NCI-H82 treated with DMSO at 0.1 percent for 48 hours (cell line): Measurements from ENCODE around the gene PPP6R1.

Experiments used
- DNase-seq: peaks from one replicate; lab custom pipeline; 2025; ENCODE audit not compliant: unreplicated experiment; lab: John Stamatoyannopoulos, UW

PPP6R1 gene

DNA sequence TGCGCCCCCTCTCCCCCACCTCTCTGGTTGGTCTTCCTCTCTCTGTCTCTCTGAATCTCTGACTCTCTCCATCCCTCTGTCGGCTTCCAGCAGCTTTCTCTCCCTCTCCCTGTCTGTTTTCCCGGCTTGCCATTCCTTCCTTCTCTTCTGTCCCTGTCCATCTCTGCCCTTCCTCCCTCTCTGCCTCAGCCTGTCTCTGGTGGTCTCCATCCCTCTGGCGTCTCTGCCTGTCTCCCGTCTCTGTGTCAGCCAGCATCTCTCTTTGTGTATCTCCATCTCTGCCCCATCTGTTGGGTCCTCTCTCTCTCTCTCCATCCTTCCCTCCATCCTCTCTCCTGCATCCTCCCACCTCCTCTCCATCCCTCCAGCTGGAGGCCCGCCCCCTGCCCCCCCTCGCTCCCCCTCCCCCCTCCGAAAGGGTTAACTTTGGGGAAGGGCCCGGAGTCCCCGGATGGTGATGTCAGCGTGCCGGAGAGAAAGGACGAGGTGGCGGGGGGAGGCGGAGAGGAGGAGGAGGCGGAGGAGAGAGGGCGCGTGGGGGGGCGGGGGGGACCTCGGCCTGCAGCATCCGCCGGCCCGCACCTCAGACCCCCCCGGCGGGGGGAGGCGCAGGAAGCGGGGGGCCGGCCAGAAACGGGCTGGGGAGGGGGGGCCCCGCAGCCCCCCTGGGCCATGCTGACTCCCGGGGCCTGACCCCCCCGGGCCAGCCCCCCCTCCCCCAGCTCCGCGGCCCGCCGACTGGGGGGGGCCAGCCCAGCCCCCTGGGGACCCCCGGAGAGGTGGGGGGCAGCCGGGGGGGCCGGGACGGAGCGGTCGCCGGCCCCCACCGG, 24.9 kb upstream of the PPP6R1 start, which contains the start of gene BRSK1:
Gene BRSK1 (plus strand): TSS at position 450 of the 830 bp plus-strand sequence. CDS start 446 bp downstream, outside the sequence.
- DNase-seq: peak; percentile 35

DNA sequence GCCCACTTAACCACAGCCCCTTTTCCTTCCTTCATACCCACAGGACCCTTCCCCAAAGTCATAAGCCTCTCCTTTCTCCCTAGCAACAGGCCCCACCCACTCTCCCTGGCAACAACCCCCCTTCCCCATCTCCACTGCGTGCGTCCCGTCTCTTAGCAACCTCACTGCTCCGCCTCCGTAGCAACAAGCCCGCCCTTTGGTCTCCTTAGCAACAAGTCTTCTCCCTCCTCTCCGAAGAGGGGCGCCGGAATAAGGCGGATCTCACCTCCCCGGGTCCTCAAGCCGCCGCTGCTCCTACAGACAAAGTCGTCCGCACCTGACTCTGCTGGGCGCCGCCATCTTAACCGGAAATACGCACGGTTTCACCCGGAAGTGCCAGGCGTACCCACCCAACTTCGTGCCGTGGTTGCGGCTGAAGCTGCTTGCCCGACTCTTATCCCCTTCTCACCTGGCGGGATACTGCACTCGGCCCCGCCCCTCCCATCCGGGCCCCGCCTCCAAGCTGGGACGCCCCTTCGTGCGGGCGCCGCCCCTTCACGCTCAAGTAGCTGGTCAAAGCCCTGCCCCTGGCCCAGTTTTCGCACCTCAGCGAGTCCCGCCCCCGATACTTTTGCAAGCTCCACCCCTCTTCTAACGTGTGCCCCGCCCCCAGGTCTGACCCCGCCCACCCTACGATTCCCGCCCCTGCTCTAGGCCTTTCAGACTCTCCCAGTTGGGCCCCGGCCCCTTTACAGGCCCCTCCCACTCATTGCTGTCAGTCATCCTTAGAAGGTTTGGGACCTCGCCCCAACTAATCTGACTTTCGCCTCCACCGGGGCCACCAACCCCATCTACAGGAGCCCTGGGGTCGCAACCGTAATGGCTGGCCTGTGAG, 21.2 kb upstream of the PPP6R1 start, which contains the start of gene HSPBP1:
Gene HSPBP1 (minus strand): TSS at position 341 of the 874 bp plus-strand sequence. CDS start 502 bp downstream, outside the sequence.
- DNase-seq: peak; percentile 92

DNA sequence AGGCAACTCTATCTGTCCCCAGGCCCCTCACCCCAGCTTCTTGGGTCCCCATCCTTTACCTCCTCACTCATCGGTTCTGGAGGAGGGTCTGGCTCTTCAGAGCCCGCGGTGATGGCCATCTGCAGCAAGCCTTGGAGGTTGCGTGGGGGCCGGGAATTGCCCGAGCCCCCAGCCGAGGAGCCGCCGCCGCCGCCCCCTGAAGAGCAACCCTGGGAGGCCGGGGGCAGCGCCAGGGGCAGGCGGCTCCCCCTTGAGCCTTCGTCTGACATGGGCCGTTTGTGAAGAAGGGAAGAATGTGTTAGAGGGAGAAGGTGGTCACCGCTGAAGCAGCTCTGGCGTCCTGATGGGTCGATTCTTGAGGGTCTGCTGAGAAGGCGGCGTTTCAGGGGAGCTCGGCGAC, 20.5 kb upstream of the PPP6R1 start:
- no peak for DNase-seq

DNA sequence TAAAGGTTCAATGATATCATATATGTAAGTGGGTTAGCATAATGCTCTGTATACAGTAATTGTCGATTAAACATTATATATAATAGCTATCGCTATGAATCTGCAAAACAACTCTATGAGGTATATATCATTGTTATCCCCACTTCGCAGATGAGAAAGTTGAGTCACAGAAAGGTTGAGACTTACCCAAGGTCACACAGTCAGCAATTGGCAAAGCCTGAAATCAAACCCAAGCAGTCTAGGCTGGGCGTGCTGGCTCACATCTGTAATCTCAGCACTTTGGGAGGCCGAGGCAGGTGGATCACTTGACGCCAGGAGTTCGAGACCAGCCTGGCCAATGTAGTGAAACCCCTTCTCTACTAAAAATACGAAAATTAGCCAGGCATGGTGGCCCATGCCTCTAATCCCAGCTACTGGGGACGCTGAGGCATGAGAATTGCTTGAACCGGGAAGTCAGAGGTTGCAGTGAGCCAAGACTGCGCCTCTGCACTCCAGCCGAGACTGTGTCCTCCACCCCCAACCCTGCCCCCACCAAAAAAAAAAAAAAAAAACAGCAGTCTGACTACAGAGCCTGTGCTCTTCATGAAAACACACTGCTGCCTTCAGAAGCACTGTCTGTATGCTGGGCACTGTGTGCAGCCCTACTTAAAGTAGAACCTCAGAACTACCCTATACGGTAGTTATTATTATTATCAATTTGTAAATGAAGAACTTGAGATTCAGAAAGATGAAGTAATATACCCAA, 19.7 kb upstream of the PPP6R1 start:
- no peak for DNase-seq

DNA sequence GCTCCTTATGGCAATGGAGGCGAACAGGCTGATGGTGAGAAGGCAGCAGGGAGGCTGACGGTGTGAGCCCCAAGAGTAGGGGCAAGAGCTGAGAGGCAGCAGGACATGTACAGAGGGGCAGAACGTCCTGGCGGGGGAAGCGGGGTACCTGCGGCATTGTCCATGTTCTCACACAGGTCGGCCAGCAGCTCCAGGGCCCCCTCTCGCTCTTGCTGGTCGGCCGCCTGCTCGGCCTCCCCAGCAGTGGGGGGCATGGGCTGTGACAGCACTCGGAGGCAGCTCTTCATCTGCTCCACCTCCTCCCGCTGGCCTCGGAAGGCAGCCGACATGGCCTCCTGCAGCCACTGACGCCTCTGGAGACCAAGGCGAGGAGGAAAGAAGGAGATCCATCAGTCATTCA, 18.7 kb upstream of the PPP6R1 start:
- no peak for DNase-seq

DNA sequence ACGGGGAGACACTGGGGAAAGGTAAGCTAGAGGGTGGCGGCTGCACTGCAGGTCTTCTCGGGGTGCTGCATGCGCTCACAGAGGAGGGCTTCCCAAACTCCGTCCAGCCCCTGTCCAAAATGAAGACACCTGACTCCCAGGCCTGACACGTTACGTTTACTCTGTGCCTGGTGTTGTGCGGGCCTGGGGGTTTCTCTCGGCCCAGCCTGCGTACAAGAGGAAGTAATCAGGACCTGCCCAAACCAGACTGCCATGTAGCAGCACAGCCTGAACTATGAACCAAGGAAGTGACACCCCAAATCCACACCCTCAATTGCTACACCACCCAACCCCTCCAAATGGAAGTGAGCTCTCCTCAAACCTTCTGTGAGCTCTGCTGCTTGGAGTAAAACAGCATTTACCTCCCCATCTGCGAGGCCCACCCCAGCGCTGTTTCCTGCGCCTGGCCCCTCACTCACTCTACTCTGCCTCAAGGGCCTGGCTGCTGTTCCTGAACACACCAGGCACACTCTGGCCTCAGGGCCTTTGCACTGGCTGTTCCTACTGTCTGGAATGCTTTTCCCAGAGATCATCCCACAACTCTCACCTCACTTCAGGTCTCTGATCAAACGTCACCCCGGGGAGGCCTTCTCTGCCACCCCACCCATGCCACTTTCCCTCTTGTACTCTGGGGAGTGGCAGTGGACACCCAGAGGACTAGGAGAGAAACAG, 18.1 kb upstream of the PPP6R1 start:
- no peak for DNase-seq

DNA sequence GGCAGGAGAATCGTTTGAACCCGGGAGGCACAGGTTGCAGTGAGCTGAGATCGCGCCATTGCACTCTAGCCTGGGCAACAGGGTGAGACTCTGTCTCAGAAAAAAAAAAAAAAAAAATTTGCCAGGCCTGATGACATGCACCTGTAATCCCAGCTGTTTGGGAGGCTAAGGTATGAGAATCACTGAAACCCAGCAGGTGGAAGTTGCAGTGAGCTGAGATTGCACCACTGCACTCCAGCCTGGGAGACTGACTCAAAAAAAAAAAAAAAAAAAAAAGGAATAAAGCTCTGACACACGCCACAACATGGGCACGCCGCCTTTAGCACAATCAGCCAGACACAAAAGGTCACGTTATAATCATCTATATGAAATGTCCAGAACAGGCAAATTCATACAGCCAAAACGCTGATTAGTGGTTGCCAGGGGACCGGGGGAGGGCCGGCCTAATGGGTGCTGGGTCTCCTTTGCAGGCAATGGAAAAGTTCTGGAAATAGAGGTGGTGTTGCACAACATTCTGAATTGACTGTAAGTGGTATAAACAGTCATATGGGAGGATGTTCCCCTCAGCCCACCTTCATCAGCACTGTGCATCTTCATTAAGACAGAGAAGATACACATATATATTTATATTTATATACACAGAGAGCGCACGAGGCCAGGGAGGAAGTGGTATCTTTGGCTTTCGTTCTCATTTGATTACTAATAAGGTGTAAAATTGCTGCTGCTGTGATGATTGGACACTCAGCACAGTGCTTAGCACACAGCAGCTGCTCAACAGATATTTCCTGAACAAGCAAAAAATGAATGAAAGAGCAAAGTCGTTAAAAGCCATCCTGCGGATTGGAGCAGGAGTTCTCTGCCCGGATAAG, 17.3 kb upstream of the PPP6R1 start:
- no peak for DNase-seq

DNA sequence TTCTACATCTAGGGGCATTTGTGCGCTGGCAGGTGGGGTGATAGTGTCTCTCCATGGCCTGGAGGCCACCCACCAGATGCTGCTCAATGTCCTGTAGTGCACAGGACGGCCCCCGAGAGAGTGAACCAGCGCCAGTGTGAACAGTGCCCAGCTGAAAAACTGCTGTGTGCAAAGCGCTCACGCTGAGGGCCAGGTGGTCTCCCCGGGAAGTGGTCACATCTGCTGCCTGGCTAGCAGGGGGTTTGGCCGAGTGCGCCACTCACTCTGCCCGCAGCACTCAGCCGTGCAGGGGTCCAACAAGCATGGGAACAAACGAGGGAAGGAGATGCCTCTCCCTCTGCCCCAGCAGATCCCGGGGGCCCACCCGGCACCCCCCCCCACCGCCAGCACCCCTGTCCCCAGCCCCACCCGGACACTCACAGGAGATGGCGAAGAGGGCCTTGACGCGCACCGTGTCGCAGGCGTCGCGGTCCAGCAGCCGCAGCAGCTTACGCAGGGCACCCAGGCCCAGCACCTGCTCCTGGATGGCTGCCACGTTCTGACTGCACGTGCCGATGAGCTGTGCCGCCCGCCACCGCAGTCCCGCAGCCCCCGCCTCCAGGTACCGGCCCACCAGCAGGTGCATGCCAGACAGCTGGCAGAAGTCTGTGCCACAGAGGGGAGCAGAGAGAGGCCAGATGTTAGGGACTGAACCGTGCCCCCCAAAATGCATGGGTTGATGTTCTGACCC, 15.3 kb upstream of the PPP6R1 start:
- DNase-seq: no peak

DNA sequence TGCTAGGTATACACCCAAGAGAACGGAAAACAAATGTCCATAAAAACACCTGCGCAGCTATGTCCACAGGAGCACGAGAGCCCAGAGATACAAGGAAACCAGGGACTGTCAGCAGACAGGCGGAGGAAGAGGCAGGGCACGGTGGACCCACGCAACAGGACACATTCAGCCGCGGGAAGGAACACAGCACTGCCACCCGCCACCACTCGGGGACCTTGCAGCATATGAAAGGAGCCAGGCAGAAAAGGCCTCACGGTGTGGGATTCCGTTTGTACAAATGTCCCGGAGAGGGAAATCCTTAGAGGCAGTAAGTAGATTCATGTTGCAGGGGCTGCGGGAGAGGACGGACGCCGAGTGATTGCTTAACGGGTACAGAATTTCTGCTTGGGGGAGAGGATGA, 13.3 kb upstream of the PPP6R1 start:
- DNase-seq: no peak

DNA sequence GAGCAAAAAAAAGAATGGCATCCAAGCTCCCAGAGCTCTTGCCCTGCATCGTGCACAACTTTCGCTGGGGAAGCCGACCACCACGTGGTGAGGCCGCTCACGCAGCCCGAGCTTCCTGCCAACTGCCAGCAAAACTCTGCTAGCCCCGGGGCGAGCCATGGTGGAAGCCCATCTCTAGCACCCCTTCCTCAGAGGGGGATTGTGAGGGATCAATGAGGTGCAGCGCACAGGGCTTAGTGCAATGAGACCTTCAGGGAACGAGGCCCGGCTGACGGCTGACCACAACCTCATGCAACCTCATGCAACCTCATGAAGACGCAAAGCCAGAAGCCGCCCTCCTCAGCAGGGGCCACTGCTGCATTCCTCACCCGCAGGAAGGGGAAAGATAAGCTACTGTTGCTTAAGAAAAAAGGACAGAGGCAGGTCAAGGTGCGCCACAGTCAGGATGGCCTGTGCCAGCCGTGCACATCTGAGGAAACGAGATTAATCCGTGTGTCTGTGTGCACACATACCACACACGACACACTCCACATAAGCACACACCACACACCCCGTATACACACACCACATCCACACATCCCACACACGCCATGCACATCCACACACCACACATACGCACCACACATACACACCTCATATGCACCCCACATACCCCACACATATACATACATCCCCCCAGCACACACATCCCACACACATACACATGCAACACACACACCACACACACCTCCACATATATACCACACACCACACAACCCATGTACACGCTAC, 11.5 kb upstream of the PPP6R1 start:
- DNase-seq: no peak

DNA sequence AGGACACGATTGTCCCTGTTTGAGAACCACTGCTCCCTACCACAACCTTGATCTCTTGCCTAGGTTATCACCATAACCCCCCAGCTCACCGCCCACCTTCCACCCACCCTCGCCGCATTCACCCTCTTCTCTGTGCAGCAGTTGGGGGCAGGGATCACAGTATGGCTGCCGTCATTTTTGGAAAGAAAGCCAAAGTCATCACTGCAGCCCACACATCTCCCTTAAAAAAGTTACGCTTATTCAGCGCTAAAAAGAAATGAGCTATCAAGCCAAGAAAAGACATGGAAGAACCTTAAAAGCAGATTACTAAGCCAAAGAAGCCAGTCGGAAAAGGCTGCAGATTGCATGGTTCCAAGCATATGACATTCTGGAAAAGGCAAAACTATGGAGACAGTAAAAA, 10.5 kb upstream of the PPP6R1 start:
- DNase-seq: no peak

DNA sequence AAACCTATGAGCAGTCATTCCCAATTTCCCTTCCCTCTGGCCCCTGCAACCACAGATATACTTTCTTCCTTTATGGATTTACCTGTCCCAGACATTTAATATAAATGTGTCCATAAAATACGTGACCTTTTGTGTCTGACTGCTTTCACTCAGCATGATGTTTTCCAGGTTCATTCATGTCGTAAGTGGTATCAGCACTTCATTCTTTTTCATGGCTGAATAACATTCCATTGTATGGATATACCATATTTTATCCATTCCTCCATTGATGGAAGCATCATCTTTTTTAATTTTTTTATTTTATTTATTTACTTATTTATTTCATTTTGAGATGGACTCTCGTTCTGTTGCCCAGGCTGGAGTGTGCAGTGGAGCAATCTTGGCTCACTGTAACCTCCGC, 8.0 kb upstream of the PPP6R1 start:
- no peak for DNase-seq

DNA sequence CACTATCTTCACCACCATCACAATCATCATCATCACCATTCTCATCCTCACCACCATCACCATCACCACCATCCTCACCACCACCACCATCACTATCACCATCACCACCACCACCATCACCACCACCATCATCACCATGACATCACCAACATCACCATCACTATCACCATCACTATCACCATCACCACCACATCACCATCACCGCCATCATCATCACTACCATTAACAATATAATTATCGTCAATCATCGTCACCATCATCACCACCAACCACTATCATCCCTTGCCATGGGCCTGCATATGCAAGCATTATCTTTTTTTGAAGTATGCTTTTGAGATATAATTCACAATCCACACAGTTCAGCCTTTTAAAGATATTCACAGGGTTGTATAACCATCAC, 7.6 kb upstream of the PPP6R1 start:
- DNase-seq: no peak

DNA sequence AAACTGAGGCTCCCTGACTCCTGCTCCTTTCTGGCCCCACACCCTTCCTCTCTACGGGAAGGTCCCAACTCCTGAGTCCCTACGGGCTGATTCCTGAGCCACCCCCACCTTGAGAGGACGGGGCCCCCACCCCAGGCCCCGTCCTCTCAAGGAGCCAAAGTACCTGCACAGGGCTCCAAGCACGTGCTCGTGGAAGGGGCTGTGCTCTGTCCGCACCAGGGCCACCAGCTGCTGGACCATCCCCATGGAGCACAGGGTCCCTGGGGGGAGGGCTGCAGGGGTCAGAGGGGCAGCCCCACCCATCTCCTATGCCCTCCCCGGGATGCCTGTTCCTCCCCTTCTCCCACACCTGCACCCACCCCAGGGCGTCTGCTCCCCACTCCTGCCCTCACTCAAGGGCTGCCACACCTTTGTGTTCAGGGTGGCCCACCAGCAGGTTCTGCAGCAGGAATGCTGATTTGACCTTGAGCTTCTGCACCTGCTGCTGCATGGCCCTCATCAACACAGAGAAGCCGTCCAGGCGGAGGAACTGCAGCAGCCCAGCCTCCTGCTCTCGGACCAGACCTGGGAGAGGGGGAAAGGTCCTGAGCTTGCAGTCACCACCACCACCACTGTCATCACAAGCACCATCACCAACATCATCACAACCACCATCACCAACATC, 7.0 kb upstream of the PPP6R1 start:
- no peak for DNase-seq

DNA sequence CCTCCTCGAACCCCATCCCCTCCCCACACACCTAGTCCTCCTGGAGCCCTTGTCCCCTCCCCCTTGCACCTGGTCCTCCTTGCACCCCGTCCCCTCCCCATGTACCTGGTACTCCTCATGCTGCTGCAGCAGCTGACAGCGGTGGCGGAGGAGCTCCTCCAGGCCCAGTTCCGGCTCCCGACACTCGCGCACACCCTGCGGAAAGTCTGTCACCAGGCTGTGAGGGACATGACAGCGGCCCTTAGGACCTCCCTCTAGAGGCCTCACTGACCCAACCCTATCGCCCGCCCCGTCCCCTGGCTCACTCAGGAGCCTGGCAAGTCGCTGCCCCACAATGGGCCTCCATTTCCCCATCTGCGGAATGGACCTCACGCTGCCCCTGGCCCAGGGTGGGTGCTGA, 6.4 kb upstream of the PPP6R1 start:
- DNase-seq: no peak

DNA sequence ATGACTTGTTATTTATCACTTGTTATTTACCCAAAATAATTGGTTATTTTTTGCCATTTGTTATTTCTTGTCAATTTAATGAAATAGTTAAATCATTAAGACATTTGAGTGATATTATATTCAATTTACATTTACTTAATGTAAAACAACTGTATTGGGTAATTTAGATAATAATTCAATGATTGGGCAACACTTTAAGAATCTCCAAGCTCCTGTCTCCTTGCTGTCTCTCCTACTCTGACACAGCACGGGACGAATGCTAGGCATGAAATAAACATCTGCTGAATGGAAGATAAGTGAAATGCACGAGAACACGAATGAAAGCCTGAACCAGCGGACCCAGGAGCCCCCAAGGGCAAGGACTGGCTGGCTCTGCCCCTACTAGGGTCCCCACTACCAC, 5.7 kb upstream of the PPP6R1 start:
- no peak for DNase-seq

DNA sequence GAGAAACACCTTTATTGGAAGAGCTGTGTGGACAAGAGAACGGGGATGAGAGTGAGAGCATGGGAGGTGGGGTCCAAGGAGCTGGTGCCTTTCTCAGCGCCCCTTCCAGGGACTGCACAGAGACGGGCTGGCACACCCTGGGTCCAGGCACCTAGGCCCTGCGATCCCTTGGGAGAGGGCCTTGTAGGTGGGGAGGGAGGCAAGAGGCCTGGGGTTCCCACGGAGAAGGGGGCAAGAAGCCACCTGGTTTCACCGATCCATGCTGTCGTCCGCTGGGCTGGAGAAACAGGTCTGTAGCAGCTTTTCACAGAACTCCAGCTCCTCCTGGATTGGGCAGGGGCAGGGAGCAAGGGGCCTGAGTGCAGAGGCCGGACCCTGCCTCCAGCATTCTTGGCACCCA, 3.5 kb upstream of the PPP6R1 start:
- no peak for DNase-seq

DNA sequence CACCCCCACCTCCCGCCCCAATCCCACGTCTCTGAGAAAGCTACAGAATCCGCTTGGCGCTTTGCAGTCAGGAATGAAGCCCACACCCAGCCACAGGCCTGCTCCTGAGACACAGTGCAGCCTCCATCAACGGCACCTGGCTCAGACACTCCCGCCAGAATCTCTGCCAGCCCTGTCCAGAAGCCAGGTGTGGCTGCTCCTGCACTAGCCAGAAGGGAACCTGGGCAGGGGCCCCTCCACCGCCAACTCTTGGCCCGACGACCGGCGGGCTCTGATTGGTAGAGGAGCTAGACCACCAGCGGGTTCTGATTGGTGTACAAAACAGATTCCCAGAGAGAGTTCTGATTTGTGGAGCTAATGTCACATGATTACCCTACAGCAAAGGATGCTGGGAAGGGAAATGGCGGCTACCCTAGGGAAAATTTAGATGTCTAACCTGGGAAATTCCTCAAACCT, 2.9 kb upstream of the PPP6R1 start:
- no peak for DNase-seq
